BLaER1 treated with 17β-estradiol and CSF1 and Interleukin-3, amounts not matched to agents 10 nM and 100 nM (cell line): Measurements from ENCODE around the gene LYSMD2.
"Not testable (repeated sequence)": the region's sequence is repeated elsewhere in the genome, so short reads cannot be mapped to it uniquely, and the experiment has no call there.

Experiments
- H3K27ac ChIP-seq, 11 experiments: shearing (Covaris generic); formaldehyde crosslinking; 2 replicates each; pipeline ENCODE4 v1.8.1; 2022
- H3K27me3 ChIP-seq, 11 experiments: shearing (Covaris generic); formaldehyde crosslinking; 2 replicates each; pipeline ENCODE4 v1.8.1; 2022
- H3K36me3 ChIP-seq, 11 experiments: shearing (Covaris generic); formaldehyde crosslinking; 2 replicates each; pipeline ENCODE4 v1.8.1; 2022
- H3K4me1 ChIP-seq, 10 experiments: shearing (Covaris generic); formaldehyde crosslinking; 2 replicates each; pipeline ENCODE4 v1.8.1; 2022
- H3K4me2 ChIP-seq, 11 experiments: shearing (Covaris generic); formaldehyde crosslinking; 2 replicates each; pipeline ENCODE4 v1.8.1; 2022
- H3K4me3 ChIP-seq, 10 experiments: shearing (Covaris generic); formaldehyde crosslinking; 2 replicates each; pipeline ENCODE4 v1.8.1; 2022
- H3K9ac ChIP-seq, 11 experiments: shearing (Covaris generic); formaldehyde crosslinking; 2 replicates each; pipeline ENCODE4 v1.8.1; 2022
- H3K9me3 ChIP-seq, 11 experiments: shearing (Covaris generic); formaldehyde crosslinking; replicated peaks in 1 of 11; 2 replicates each; pipeline ENCODE4 v1.8.1; 2022
- H4K20me1 ChIP-seq, 11 experiments: shearing (Covaris generic); formaldehyde crosslinking; 2 replicates each; pipeline ENCODE4 v1.8.1; 2022
- Cebpa-rat ChIP-seq, 11 experiments: shearing (Covaris generic); IDR thresholded peaks; 2 replicates each; pipeline ENCODE4 v1.8.1; 2022

The LYSMD2 gene

GRCh38 chr15:51737522-51738305 is at the start of gene LYSMD2:
Gene LYSMD2 (minus strand): TSS chr15:51737655. CDS start chr15:51737622, 33 bp downstream.
- no peak for TF ChIP-seq Cebpa-rat (IDR thresholded peaks at IDR 0.05)
- Histone ChIP-seq H3K9me3 (no peaks in the 10 kb centered on the region), H4K20me1 (peaks cover 0 to 20% (median 3%) of the 10 kb centered on the region in 11 experiments; a peak in 9 of 22 replicates), H3K27me3 (no peaks in the 10 kb centered on the region), H3K9ac (peak within 1 kb of the TSS; percentile 81 to 95 (median 93)), H3K4me2 (peak within 1 kb of the TSS; percentile 90 to 98 (median 96)), H3K4me3 (peak within 1 kb of the TSS; percentile 79 to 90 (median 84)), H3K36me3 (peaks cover 0 to 16% (median 0%) of the 10 kb centered on the region in 11 experiments; a peak in 4 of 22 replicates), H3K27ac (peak within 1 kb of the TSS; percentile 69 to 96 (median 93)), H3K4me1 (peaks cover 46 to 52% (median 50%) of the 10 kb centered on the region in 10 experiments)

- peaks cover 10 to 61% (median 39%) of the 10 kb centered on the region in 11 experiments for H3K9me3 ChIP-seq
- not testable (repeated sequence) for H3K4me1 ChIP-seq, H3K9ac ChIP-seq, H4K20me1 ChIP-seq, H3K27me3 ChIP-seq, H3K4me2 ChIP-seq, H3K27ac ChIP-seq, H3K4me3 ChIP-seq
- H3K36me3 ChIP-seq, result peaks cover 41 to 61% (median 54%) of the 10 kb centered on the region in 11 experiments
Observed at GRCh38 chr15:51787130-51787529, 49.7 kb upstream of the LYSMD2 start.

- no peak for TF ChIP-seq Cebpa-rat (IDR thresholded peaks at IDR 0.05)
- peaks cover 57 to 90% (median 73%) of the 10 kb centered on the region in 11 experiments for H3K36me3 ChIP-seq
- H3K4me1 ChIP-seq, result no peaks in the 10 kb centered on the region
- H3K4me3 ChIP-seq, result no peak overlapping the region
- H3K9ac ChIP-seq, result no peak overlapping the region
- no peak overlapping the region for H3K27ac ChIP-seq
- H4K20me1 ChIP-seq, result no peaks in the 10 kb centered on the region
- no peaks in the 10 kb centered on the region for H3K27me3 ChIP-seq
- no peak overlapping the region for H3K4me2 ChIP-seq
- H3K9me3 ChIP-seq, result peaks cover 10 to 59% (median 41%) of the 10 kb centered on the region in 11 experiments
Observed at GRCh38 chr15:51783967-51784366, 46.5 kb upstream of the LYSMD2 start.

- Histone ChIP-seq H3K4me1 (no peaks in the 10 kb centered on the region), H3K27ac (no peak overlapping the region), H3K9me3 (peaks cover 10 to 48% (median 38%) of the 10 kb centered on the region in 11 experiments), H3K36me3 (peaks cover 54 to 91% (median 68%) of the 10 kb centered on the region in 11 experiments), H3K27me3 (no peaks in the 10 kb centered on the region), H4K20me1 (no peaks in the 10 kb centered on the region), H3K4me3 (no peak overlapping the region), H3K4me2 (no peak overlapping the region), H3K9ac (no peak overlapping the region)
- TF ChIP-seq Cebpa-rat (IDR thresholded peaks at IDR 0.05), result no peak
Observed at GRCh38 chr15:51782357-51782896, 45.0 kb upstream of the LYSMD2 start.

- no peak overlapping the region for H3K4me3 ChIP-seq
- H3K4me2 ChIP-seq, result no peak overlapping the region
- H3K27me3 ChIP-seq, result no peaks in the 10 kb centered on the region
- H3K9me3 ChIP-seq, result peaks cover 10 to 38% (median 28%) of the 10 kb centered on the region in 11 experiments
- TF ChIP-seq Cebpa-rat (IDR thresholded peaks at IDR 0.05), result no peak
- no peak overlapping the region for H3K9ac ChIP-seq
- peaks cover 47 to 86% (median 59%) of the 10 kb centered on the region in 11 experiments for H3K36me3 ChIP-seq
- no peaks in the 10 kb centered on the region; a peak in 1 of 22 replicates for H4K20me1 ChIP-seq
- no peak overlapping the region for H3K27ac ChIP-seq
- peaks cover 0 to 5% (median 0%) of the 10 kb centered on the region in 10 experiments; a peak in 7 of 20 replicates for H3K4me1 ChIP-seq
Observed at GRCh38 chr15:51781506-51781905, 44.1 kb upstream of the LYSMD2 start.

GRCh38 chr15:51780636-51781035 is 43.2 kb upstream of the LYSMD2 start:
- Histone ChIP-seq H4K20me1 (no peaks in the 10 kb centered on the region; a peak in 1 of 22 replicates), H3K27me3 (no peaks in the 10 kb centered on the region), H3K9ac (no peak overlapping the region), H3K9me3 (peaks cover 10 to 33% (median 22%) of the 10 kb centered on the region in 11 experiments), H3K4me3 (no peak overlapping the region), H3K36me3 (peaks cover 41 to 82% (median 50%) of the 10 kb centered on the region in 11 experiments), H3K4me2 (no peak overlapping the region), H3K4me1 (peaks cover 0 to 11% (median 0%) of the 10 kb centered on the region in 10 experiments; a peak in 7 of 20 replicates), H3K27ac (no peak overlapping the region)
- TF ChIP-seq Cebpa-rat (IDR thresholded peaks at IDR 0.05), result no peak

GRCh38 chr15:51776952-51777569 is 39.6 kb upstream of the LYSMD2 start:
- H3K36me3 ChIP-seq, result peaks cover 31 to 83% (median 49%) of the 10 kb centered on the region in 11 experiments
- peak overlapping the region in 2 of 11 experiments; percentile 24 to 55; a peak in 4 of 22 replicates for H3K4me2 ChIP-seq
- no peaks in the 10 kb centered on the region; a peak in 1 of 22 replicates for H4K20me1 ChIP-seq
- peaks cover 0 to 11% (median 0%) of the 10 kb centered on the region in 10 experiments; a peak in 7 of 20 replicates for H3K4me1 ChIP-seq
- peaks cover 0 to 8% (median 2%) of the 10 kb centered on the region in 11 experiments; a peak in 11 of 22 replicates for H3K9me3 ChIP-seq
- H3K9ac ChIP-seq, result no peak overlapping the region
- no peak for TF ChIP-seq Cebpa-rat (IDR thresholded peaks at IDR 0.05)
- no peaks in the 10 kb centered on the region for H3K27me3 ChIP-seq
- no peak overlapping the region for H3K27ac ChIP-seq
- H3K4me3 ChIP-seq, result no peak overlapping the region

- no peaks in the 10 kb centered on the region for H3K9me3 ChIP-seq
- H3K4me2 ChIP-seq, result peak overlapping the region in 3 of 11 experiments; percentile 23 to 55 (median 24); a peak in 5 of 22 replicates
Observed at GRCh38 chr15:51775967-51776816, 38.7 kb upstream of the LYSMD2 start.

More at GRCh38 chr15:51775967-51776816, 38.7 kb upstream of the LYSMD2 start:
- peaks cover 23 to 83% (median 48%) of the 10 kb centered on the region in 11 experiments for H3K36me3 ChIP-seq
- H3K4me3 ChIP-seq, result no peak overlapping the region
- no peak overlapping the region for H3K27ac ChIP-seq
- H4K20me1 ChIP-seq, result no peaks in the 10 kb centered on the region; a peak in 1 of 22 replicates
- no peaks in the 10 kb centered on the region for H3K27me3 ChIP-seq
- no peak overlapping the region for H3K9ac ChIP-seq
- peaks cover 0 to 20% (median 0%) of the 10 kb centered on the region in 10 experiments; a peak in 7 of 20 replicates for H3K4me1 ChIP-seq
- TF ChIP-seq Cebpa-rat (IDR thresholded peaks at IDR 0.05), result no peak
